Astrocyte (in vitro differentiated cells and primary cell): ENCODE data around the gene CPNE7. TPM values are rescaled to one million over a fixed set of nuclear protein-coding genes. Genes with fewer than 3 reads are reported as not detected.

Experiments
- DNase-seq: peaks from one replicate; pipeline ENCODE4 v3.0.0-alpha.2; 2010; ENCODE audit warnings: low read depth
- FAIRE-seq: peaks from 2 replicates; lab custom pipeline; 2011; peaks lifted over from hg19 to GRCh38; lab: Jason Lieb, UNC
- H2AFZ ChIP-seq: 2 replicates; pipeline ENCODE4 v1.6.0; 2012; ENCODE audit warnings: low read depth, low read length, inconsistent platforms
- H3K27ac ChIP-seq: 2 replicates; pipeline ENCODE4 v1.5.1; 2011; ENCODE audit warnings: low read depth, low read length, inconsistent platforms
- H3K27me3 ChIP-seq: 2 replicates; pipeline ENCODE4 v1.6.0; 2011; ENCODE audit warnings: low read length, inconsistent platforms; ENCODE audit not compliant: insufficient read depth
- H3K36me3 ChIP-seq: 2 replicates; pipeline ENCODE4 v1.5.1; 2011; ENCODE audit warnings: low read length, inconsistent platforms; ENCODE audit not compliant: insufficient read depth
- H3K4me1 ChIP-seq: 2 replicates; pipeline ENCODE4 v1.5.1; 2011; ENCODE audit warnings: low read length, inconsistent platforms; ENCODE audit not compliant: insufficient read depth
- H3K4me2 ChIP-seq: 2 replicates; pipeline ENCODE4 v1.6.0; 2012; ENCODE audit warnings: low read length, inconsistent platforms
- H3K4me3 ChIP-seq: 2 replicates; pipeline ENCODE4 v1.5.1; 2011; ENCODE audit warnings: low read depth, mild to moderate bottlenecking, low read length, inconsistent platforms; ENCODE audit not compliant: insufficient read depth
- H3K79me2 ChIP-seq: 2 replicates; pipeline ENCODE4 v1.6.0; 2012; ENCODE audit warnings: mild to moderate bottlenecking, low read length, inconsistent platforms; ENCODE audit not compliant: insufficient read depth
- H3K9ac ChIP-seq: 2 replicates; pipeline ENCODE4 v1.6.0; 2012; ENCODE audit warnings: mild to moderate bottlenecking, low read length, inconsistent platforms
- H3K9me3 ChIP-seq: 2 replicates; pipeline ENCODE4 v1.5.1; 2012; ENCODE audit warnings: low read depth, mild to moderate bottlenecking, low read length, inconsistent platforms; ENCODE audit not compliant: insufficient read depth
- H4K20me1 ChIP-seq: 2 replicates; pipeline ENCODE4 v1.6.0; 2012; ENCODE audit warnings: low read length, inconsistent platforms; ENCODE audit not compliant: insufficient read depth
- H3K27ac Mint-ChIP-seq: one replicate; pipeline ENCODE4 v1.8.0; 2021; ENCODE audit warnings: mild to moderate bottlenecking, mixed read lengths; ENCODE audit not compliant: unreplicated experiment
- H3K27me3 Mint-ChIP-seq: one replicate; pipeline ENCODE4 v1.8.0; 2021; ENCODE audit warnings: low read depth, mixed read lengths; ENCODE audit not compliant: unreplicated experiment
- H3K36me3 Mint-ChIP-seq: one replicate; pipeline ENCODE4 v1.8.0; 2021; ENCODE audit warnings: low read depth, mixed read lengths; ENCODE audit not compliant: unreplicated experiment
- H3K4me1 Mint-ChIP-seq: one replicate; pipeline ENCODE4 v1.8.0; 2021; ENCODE audit warnings: low read depth, mixed read lengths; ENCODE audit not compliant: unreplicated experiment
- H3K4me3 Mint-ChIP-seq: one replicate; pipeline ENCODE4 v1.8.0; 2021; ENCODE audit warnings: mild to moderate bottlenecking, moderate library complexity, mixed read lengths; ENCODE audit not compliant: unreplicated experiment
- H3K9me3 Mint-ChIP-seq: one replicate; pipeline ENCODE4 v1.8.0; 2021; ENCODE audit warnings: mild to moderate bottlenecking, mixed read lengths; ENCODE audit not compliant: unreplicated experiment
- CTCF ChIP-seq: IDR thresholded peaks from 2 replicates; pipeline ENCODE4 v1.5.1; 2011; ENCODE audit warnings: low read depth, mild to moderate bottlenecking, inconsistent platforms, low read length, moderate library complexity; ENCODE audit not compliant: insufficient read depth
- EZH2 ChIP-seq: IDR thresholded peaks from 2 replicates; pipeline ENCODE4 v1.6.1; 2012; ENCODE audit warnings: mild to moderate bottlenecking, low read length, inconsistent platforms; ENCODE audit not compliant: insufficient read depth
- total RNA-seq: library from RNA; stranded (reverse); gene quantifications from 2 replicates; pipeline ENCODE4 v1.2.1, GENCODE V29; 2021

Gene CPNE7
- total RNA-seq, 1 donor from 2014 or later = 7.5 TPM

GRCh38 chr16:89530401-89531381 is 44.9 kb upstream of the CPNE7 start:
- Histone ChIP-seq H3K9me3 (no peaks in the 10 kb centered on the region), H3K4me2 (no peak overlapping the region), H3K27me3 (no peaks in the 10 kb centered on the region), H3K4me3 (no peak overlapping the region), H3K27ac (no peak overlapping the region), H3K36me3 (peaks cover 49% of the 10 kb centered on the region), H2AFZ (no peak overlapping the region), H3K79me2 (peaks cover 39% of the 10 kb centered on the region), H3K9ac (no peak overlapping the region), H3K4me1 (no peaks in the 10 kb centered on the region), H4K20me1 (peaks cover 53% of the 10 kb centered on the region)
- Mint-ChIP-seq H3K9me3 (no peaks in the 10 kb centered on the region), H3K27me3 (no peaks in the 10 kb centered on the region), H3K4me1 (no peaks in the 10 kb centered on the region), H3K4me3 (no peak overlapping the region), H3K36me3 (peaks cover 6% of the 10 kb centered on the region), H3K27ac (no peak overlapping the region)
- DNase-seq (no peak), FAIRE-seq (no peak)
- TF ChIP-seq EZH2 (no peak), CTCF (no peak)

- Histone ChIP-seq H3K9me3 (no peaks in the 10 kb centered on the region), H3K27ac (no peak overlapping the region), H3K27me3 (no peaks in the 10 kb centered on the region), H3K4me3 (no peak overlapping the region), H3K4me1 (peaks cover under 1% of the 10 kb centered on the region), H3K4me2 (no peak overlapping the region), H2AFZ (no peak overlapping the region), H3K36me3 (peaks cover 40% of the 10 kb centered on the region), H3K9ac (no peak overlapping the region), H3K79me2 (peaks cover 44% of the 10 kb centered on the region), H4K20me1 (peaks cover 53% of the 10 kb centered on the region)
- H3K9me3 Mint-ChIP-seq = no peaks in the 10 kb centered on the region
- H3K36me3 Mint-ChIP-seq = peaks cover 6% of the 10 kb centered on the region
- no peak overlapping the region for H3K4me3 Mint-ChIP-seq
- DNase-seq = no peak
- no peak for TF ChIP-seq EZH2
- TF ChIP-seq CTCF = no peak
- no peak overlapping the region for H3K27ac Mint-ChIP-seq
- FAIRE-seq = no peak
- no peaks in the 10 kb centered on the region for H3K4me1 Mint-ChIP-seq
- no peaks in the 10 kb centered on the region for H3K27me3 Mint-ChIP-seq
These were observed 43.6 kb upstream of the CPNE7 start for GRCh38 chr16:89531821-89532526.
